ENCODE measurements around the gene DSCAML1. TPM values are rescaled to one million over a fixed set of nuclear protein-coding genes. Genes with fewer than 3 reads are reported as not detected.

DSCAML1 gene
- total and polyA plus RNA-seq, 9 of the 15 experiments (the other 6 are each of a cell fraction or from before 2014, with no cell fraction given), result not detected

DNA sequence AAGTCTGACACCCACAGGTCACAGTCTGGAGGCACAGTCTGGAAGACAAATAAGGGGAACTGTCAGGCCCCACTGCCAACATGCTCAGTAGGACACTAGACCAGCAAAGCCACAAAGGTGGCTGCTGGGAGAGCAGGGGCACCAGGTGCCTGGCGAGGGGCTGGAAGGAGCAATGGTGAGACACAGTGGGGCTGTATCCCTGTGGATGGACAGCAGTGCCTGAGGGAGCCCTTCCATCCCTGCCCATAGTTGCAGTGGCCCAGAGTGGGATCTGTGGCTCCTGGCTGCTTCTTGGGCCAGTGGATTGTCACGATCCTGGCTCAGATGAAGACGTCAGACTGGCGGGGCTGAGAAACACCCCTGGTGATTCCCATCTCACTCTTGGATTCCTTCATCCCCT is 154.6 kb downstream of the DSCAML1 start (continued):
- TF ChIP-seq MGA (IDR thresholded peaks at IDR 0.05) (no peak), ZNF316 (IDR thresholded peaks at IDR 0.05) (no peak), XRCC3 (IDR thresholded peaks at IDR 0.05) (no peak), ZNF217 (CRISPR knock-in tag; IDR thresholded peaks at IDR 0.05) (no peak)
- TF ChIP-seq, protein P1, sequence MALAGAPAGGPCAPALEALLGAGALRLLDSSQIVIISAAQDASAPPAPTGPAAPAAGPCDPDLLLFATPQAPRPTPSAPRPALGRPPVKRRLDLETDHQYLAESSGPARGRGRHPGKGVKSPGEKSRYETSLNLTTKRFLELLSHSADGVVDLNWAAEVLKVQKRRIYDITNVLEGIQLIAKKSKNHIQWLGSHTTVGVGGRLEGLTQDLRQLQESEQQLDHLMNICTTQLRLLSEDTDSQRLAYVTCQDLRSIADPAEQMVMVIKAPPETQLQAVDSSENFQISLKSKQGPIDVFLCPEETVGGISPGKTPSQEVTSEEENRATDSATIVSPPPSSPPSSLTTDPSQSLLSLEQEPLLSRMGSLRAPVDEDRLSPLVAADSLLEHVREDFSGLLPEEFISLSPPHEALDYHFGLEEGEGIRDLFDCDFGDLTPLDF (CRISPR knock-in tag; IDR thresholded peaks at IDR 0.05), result no peak

Data from K562 (cell line).